Esophagus (tissue), 2 donors: ENCODE results near the gene RAD9B. TPM values are rescaled to one million over a fixed set of nuclear protein-coding genes. Genes with fewer than 3 reads are reported as not detected.

ENCODE experiments used
- H3K27ac ChIP-seq, 2 donors: one replicate each; pipeline ENCODE4 v1.5.1; 2013; ENCODE audit warnings: low read depth in 2 of 2, mild to moderate bottlenecking in 2 of 2, inconsistent platforms in 1 of 2, low read length in 1 of 2, moderate library complexity in 1 of 2
- H3K27me3 ChIP-seq, 2 donors: one replicate each; pipeline ENCODE4 v1.6.1; 2013; ENCODE audit warnings: low read length in 2 of 2, control low read depth in 1 of 2, mild to moderate bottlenecking in 1 of 2; ENCODE audit not compliant: insufficient read depth in 2 of 2, control insufficient read depth in 1 of 2
- H3K36me3 ChIP-seq, 2 donors: one replicate each; pipeline ENCODE4 v1.6.1; 2013; ENCODE audit warnings: low read length in 1 of 2; ENCODE audit not compliant: control insufficient read depth in 2 of 2, insufficient read depth in 2 of 2
- H3K4me1 ChIP-seq, 2 donors: one replicate each; pipeline ENCODE4 v1.6.1; 2013; ENCODE audit warnings: low read length in 1 of 2; ENCODE audit not compliant: control insufficient read depth in 2 of 2, insufficient read depth in 2 of 2
- H3K4me3 ChIP-seq, 2 donors: one replicate each; pipeline ENCODE4 v1.5.1; 2013; ENCODE audit warnings: low read length in 2 of 2, mild to moderate bottlenecking in 2 of 2, low read depth in 1 of 2, moderate library complexity in 1 of 2
- H3K9me3 ChIP-seq, 2 donors: one replicate each; pipeline ENCODE4 v1.6.1; 2013; ENCODE audit warnings: mild to moderate bottlenecking in 2 of 2, low read depth in 1 of 2, low read length in 1 of 2, moderate library complexity in 1 of 2; ENCODE audit not compliant: control insufficient read depth in 2 of 2, insufficient read depth in 1 of 2
- WGBS, 2 donors: extraction: QIAGEN DNeasy Blood & Tissue Kit; methylation state at CpG; one replicate each; pipeline ENCODE4 v1.1.7; 2013; 5-methylcytosine and 5-hydroxymethylcytosine counted together
- polyA plus RNA-seq, 2 donors: library from polyadenylated mRNA; stranded (reverse); fragments of 200-250 nt; gene quantifications; one replicate each; pipeline ENCODE4 v1.2.3, GENCODE V29; 2013
- donor health status: healthy with polysubstance abuse.
- donor health status: Bipolar disorder and iron deficiency.

RAD9B gene
- polyA plus RNA-seq, 2 donors: 0.20 to 0.28 TPM

GRCh38 chr12:110548678-110549077 is 46.5 kb downstream of the RAD9B start:
- H3K36me3 ChIP-seq: peaks cover 0 to 3% of the 10 kb centered on the region in 2 donors
- WGBS, 2 donors: 75 to 77% methylated on average over 7 of the region's 7 CpGs

GRCh38 chr12:110549716-110550115 is 47.6 kb downstream of the RAD9B start:
- Histone ChIP-seq H3K36me3 (peaks cover 0 to 3% of the 10 kb centered on the region in 2 donors), H3K9me3 (no peaks in the 10 kb centered on the region), H3K4me3 (no peak overlapping the region), H3K4me1 (peaks cover 0 to 5% of the 10 kb centered on the region in 2 donors), H3K27ac (no peak overlapping the region), H3K27me3 (no peaks in the 10 kb centered on the region)
- 80% methylated on average over 2 of the region's 2 CpGs for WGBS, 2 donors

More at GRCh38 chr12:110548678-110549077, 46.5 kb downstream of the RAD9B start:
- no peaks in the 10 kb centered on the region for H3K9me3 ChIP-seq
- peaks cover 0 to 5% of the 10 kb centered on the region in 2 donors for H3K4me1 ChIP-seq
- no peaks in the 10 kb centered on the region for H3K27me3 ChIP-seq
- peak overlapping the region in 1 of 2 donors; percentile 49 for H3K27ac ChIP-seq
- no peak overlapping the region for H3K4me3 ChIP-seq

- peaks cover 0 to 3% of the 10 kb centered on the region in 2 donors for H3K36me3 ChIP-seq
- peaks cover 0 to 2% of the 10 kb centered on the region in 2 donors for H3K4me1 ChIP-seq
- 88 to 92% methylated on average over 4 of the region's 4 CpGs for WGBS, 2 donors
- no peak overlapping the region for H3K4me3 ChIP-seq
- no peaks in the 10 kb centered on the region for H3K9me3 ChIP-seq
- H3K27ac ChIP-seq: no peak overlapping the region
- no peaks in the 10 kb centered on the region for H3K27me3 ChIP-seq
Observed at GRCh38 chr12:110550981-110551380, 48.9 kb downstream of the RAD9B start.

Other genes with a start within 250 kb of the RAD9B start
- gene ATP2A2, start 221.1 kb upstream of the RAD9B start, polyA plus RNA-seq: 100 to 1,000 TPM in 1 of 2 donors, 10 to 100 TPM in 1; 40.7 to 102 TPM
- gene ANAPC7, start 98.6 kb upstream of the RAD9B start, polyA plus RNA-seq: 10 to 100 TPM; 49.6 to 75.8 TPM
- 100 to 1,000 TPM; 395 to 601 TPM for gene ARPC3, start 52.0 kb upstream of the RAD9B start, polyA plus RNA-seq
- 10 to 100 TPM in 1 of 2 donors, 1 to 10 TPM in 1; 8.8 to 14.8 TPM for gene GPN3, start 34.1 kb upstream of the RAD9B start, polyA plus RNA-seq
- 1 to 10 TPM; 3.8 to 4.5 TPM for gene FAM216A, start 33.5 kb upstream of the RAD9B start, polyA plus RNA-seq
- gene VPS29, start 220 bp upstream of the RAD9B start, polyA plus RNA-seq: 100 to 1,000 TPM; 161 to 188 TPM
- 1 to 10 TPM; 4.7 to 9.4 TPM for gene PPTC7, start 81.0 kb downstream of the RAD9B start, polyA plus RNA-seq
- 10 to 100 TPM in 1 of 2 donors, 1 to 10 TPM in 1; 9.2 to 14.7 TPM for gene TCTN1, start 111.8 kb downstream of the RAD9B start, polyA plus RNA-seq
- 1 to 10 TPM; 1.3 to 1.4 TPM for gene HVCN1, start 186.8 kb downstream of the RAD9B start, polyA plus RNA-seq
- gene PPP1CC, start 240.6 kb downstream of the RAD9B start, polyA plus RNA-seq: 10 to 100 TPM; 63.2 to 65.3 TPM